ENCODE measurements around the gene DNAH11. TPM values are rescaled to one million over a fixed set of nuclear protein-coding genes. Genes with fewer than 3 reads are reported as not detected.

Gene DNAH11
- total and polyA plus RNA-seq, 2 of the 8 experiments (the other 6 are each of a cell fraction or from before 2014, with no cell fraction given), result 1.8 to 4.9 TPM

DNA sequence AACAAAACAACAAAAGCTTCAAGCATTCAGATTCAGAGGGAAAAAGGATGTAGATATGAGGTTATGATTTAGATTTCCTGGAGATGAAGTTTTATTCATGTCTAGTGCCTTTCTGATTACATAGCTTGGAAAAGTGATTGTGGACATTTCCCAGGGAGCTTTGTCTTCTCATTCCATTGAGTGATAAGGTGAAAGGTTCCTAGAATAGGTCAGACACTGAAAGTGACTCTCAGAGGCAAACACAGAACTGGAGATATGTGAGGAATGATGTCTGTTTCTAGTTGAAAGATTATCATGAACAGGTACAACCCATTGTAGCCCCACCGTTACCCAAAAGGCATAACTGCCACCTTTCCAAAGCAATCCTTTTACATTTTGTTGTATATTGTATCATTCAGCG lies 223.4 kb downstream of the DNAH11 start:
- no peak for TF ChIP-seq SRF (IDR thresholded peaks at IDR 0.05; ENCODE audit: low read depth, low read length)
- TF ChIP-seq SIRT6 (IDR thresholded peaks at IDR 0.05; ENCODE audit: low read length), result no peak
- no peak for TF ChIP-seq CBX8 (IDR thresholded peaks at IDR 0.05; ENCODE audit: borderline replicate concordance, low read depth, low read length)
- TF ChIP-seq SP1 (IDR thresholded peaks at IDR 0.05; ENCODE audit: low read depth, low read length), result no peak
- TF ChIP-seq RNF2 (IDR thresholded peaks at IDR 0.05; ENCODE audit: borderline replicate concordance, low read depth, low read length, missing control alignments, poor library complexity, severe bottlenecking), result no peak
- DNase-seq (ENCODE audit: low read depth in 1 of 2, low spot score in 2 of 2) (no peak), FAIRE-seq (no peak)
- no peak overlapping the region for H2BK120ac ChIP-seq (replicated peaks; ENCODE audit: low read depth, low read length)
- H2BK15ac ChIP-seq (ENCODE audit: low read length), result no peak overlapping the region
- no peak overlapping the region for H4K8ac ChIP-seq (ENCODE audit: extremely low read depth, insufficient read depth, low read length)
- POLR2A ChIA-PET (ENCODE audit: partially characterized antibody), result no interaction called here
- H3K18ac ChIP-seq (ENCODE audit: extremely low read depth, low read length), result no peak overlapping the region
- H4K20me1 ChIP-seq (replicated peaks in 1 of 2; ENCODE audit: control insufficient read depth in 1 of 2, insufficient read depth in 2 of 2, low read length in 2 of 2), result no peaks in the 10 kb centered on the region
- CTCF ChIA-PET (ENCODE audit: partially characterized antibody), result interaction anchor here (0.8 to 4.2 kb wide), 20 partner anchors 9 to 989 kb away, joined by 3 to 47 read pairs (median 5); no protein-coding TSS in a partner anchor
- H2BK20ac ChIP-seq (ENCODE audit: low read length), result no peak overlapping the region
- no peaks in the 10 kb centered on the region for H3K9me3 ChIP-seq (ENCODE audit: insufficient read depth in 2 of 2, low read depth in 1 of 2, low read length in 1 of 2)
- no peak overlapping the region for H4K91ac ChIP-seq (replicated peaks; ENCODE audit: insufficient read length, low read length)
- 89% methylated on average over 2 of the region's 2 CpGs; no CpG with 5 or more reads in 1 of the 2 experiments for WGBS, 2 experiments (ENCODE audit: extremely low coverage in 1 of 2, insufficient coverage in 1 of 2, insufficient read length in 1 of 2, insufficient replicate concordance in 2 of 2, low coverage in 1 of 2, low lambda C conversion rate in 2 of 2, missing lambda C conversion rate in 1 of 2)
- H3K4ac ChIP-seq (replicated peaks; ENCODE audit: insufficient read length, low read depth, low read length), result no peak overlapping the region
- H2BK5ac ChIP-seq (ENCODE audit: low read depth, low read length), result no peak overlapping the region
- no peak overlapping the region for H3K14ac ChIP-seq (ENCODE audit: insufficient read length)
- H2BK12ac ChIP-seq (ENCODE audit: low read depth, low read length), result no peak overlapping the region
- H3K4me3 ChIP-seq (ENCODE audit: extremely low read depth in 1 of 4, insufficient read depth in 2 of 4, low read depth in 3 of 4, low read length in 4 of 4), result no peak overlapping the region
- H3K9ac ChIP-seq (replicated peaks in 1 of 4; ENCODE audit: extremely low read depth in 1 of 4, low read depth in 3 of 4, low read length in 3 of 4), result no peak overlapping the region
- no peaks in the 10 kb centered on the region for H3K79me2 ChIP-seq (ENCODE audit: control insufficient read depth in 1 of 2, insufficient read depth in 2 of 2, low read length in 2 of 2)
- H3K27me3 ChIP-seq (replicated peaks in 1 of 4; ENCODE audit: control insufficient read depth in 3 of 4, extremely low read depth in 1 of 4, insufficient read depth in 3 of 4, low read length in 3 of 4), result no peaks in the 10 kb centered on the region
- peaks cover 0 to 10% (median 4%) of the 10 kb centered on the region in 4 experiments; a peak in 4 of 7 replicates for H3K4me1 ChIP-seq (replicated peaks in 1 of 4; ENCODE audit: control insufficient read depth in 3 of 4, insufficient read depth in 4 of 4, low read length in 3 of 4)
- no peaks in the 10 kb centered on the region for H3K36me3 ChIP-seq (ENCODE audit: control insufficient read depth in 2 of 4, insufficient read depth in 4 of 4, low read length in 3 of 4)
- H3K23ac ChIP-seq (ENCODE audit: insufficient read length), result no peak overlapping the region
- no peak overlapping the region for H3K56ac ChIP-seq (replicated peaks; ENCODE audit: insufficient read length, low read depth, low read length)
- H3K79me1 ChIP-seq (ENCODE audit: low read depth, low read length), result no peaks in the 10 kb centered on the region
- H2AK5ac ChIP-seq (ENCODE audit: low read depth, low read length), result no peak overlapping the region
- no peaks in the 10 kb centered on the region for H3K23me2 ChIP-seq (ENCODE audit: low read depth, low read length)
- H3K27ac ChIP-seq (ENCODE audit: low read depth, low read length), result no peak overlapping the region
- no peak overlapping the region for H2AFZ ChIP-seq (ENCODE audit: low read length)
- no peak overlapping the region for H3K4me2 ChIP-seq (ENCODE audit: insufficient read depth in 1 of 2, low read depth in 2 of 2, low read length in 2 of 2)
- H4K5ac ChIP-seq (ENCODE audit: insufficient read length, low read depth, low read length), result no peak overlapping the region
